IMR-90 (cell line): ENCODE data around the gene SOX21. TPM values are rescaled to one million over a fixed set of nuclear protein-coding genes. Genes with fewer than 3 reads are reported as not detected.

ENCODE experiments used
- ATAC-seq: fragments of 200-7000 bp; cut with Tn5 transposase; 2 replicates; pipeline ENCODE4 v1.9.1; 2020; ENCODE audit warnings: low read depth, mild to moderate bottlenecking, moderate library complexity
- BruUV-seq: library from RNA; stranded (reverse); fragments of 400-500 nt; replicated peaks from 2 replicates; lab custom pipeline; 2021; lab: Mats Ljungman, UMichigan
- CTCF ChIA-PET: fragments of 300-600 bp; formaldehyde crosslinking; extraction: SDS; loops from one replicate; lab custom pipeline; 2021; ENCODE audit warnings: antibody characterized with exemption; lab: Yijun Ruan, JAX
- POLR2A ChIA-PET: fragments of 300-600 bp; sonication (Branson Sonifier 250); formaldehyde crosslinking; loops from one replicate; lab custom pipeline; 2022; ENCODE audit warnings: antibody characterized with exemption; ENCODE audit not compliant: unreplicated experiment; lab: Charles Lee
- DNase-seq: peaks from one replicate; pipeline ENCODE4 v3.0.0; 2013
- H2AFZ ChIP-seq: replicated peaks from 2 replicates; pipeline ENCODE3; 2013; ENCODE audit warnings: low read length, mild to moderate bottlenecking; ENCODE audit not compliant: poor library complexity
- H2AK5ac ChIP-seq: 2 replicates; pipeline ENCODE4 v1.6.1; 2013; ENCODE audit warnings: low read depth, low read length, inconsistent platforms
- H2AK9ac ChIP-seq: replicated peaks from 2 replicates; pipeline ENCODE3; 2013; ENCODE audit warnings: mild to moderate bottlenecking, low read depth, low read length, moderate library complexity; ENCODE audit not compliant: poor library complexity
- H2BK120ac ChIP-seq: 2 replicates; pipeline ENCODE4 v1.6.1; 2013; ENCODE audit warnings: low read depth, low read length, inconsistent platforms
- H2BK15ac ChIP-seq: 3 replicates; pipeline ENCODE4 v1.6.1; 2013; ENCODE audit warnings: low read depth, low read length, inconsistent platforms
- H2BK20ac ChIP-seq: 2 replicates; pipeline ENCODE4 v1.6.1; 2013; ENCODE audit warnings: low read depth, mild to moderate bottlenecking, inconsistent platforms, low read length, moderate library complexity
- H2BK5ac ChIP-seq: 2 replicates; pipeline ENCODE4 v1.6.1; 2013; ENCODE audit warnings: mild to moderate bottlenecking, low read depth, low read length, inconsistent platforms; ENCODE audit not compliant: poor library complexity, severe bottlenecking
- H3K14ac ChIP-seq: replicated peaks from 2 replicates; pipeline ENCODE4 v1.6.1; 2013; ENCODE audit warnings: low read depth, low read length, inconsistent platforms
- H3K18ac ChIP-seq: 2 replicates; pipeline ENCODE4 v1.6.1; 2013; ENCODE audit warnings: low read depth, low read length, control low read depth
- H3K23ac ChIP-seq: 2 replicates; pipeline ENCODE4 v1.6.1; 2013; ENCODE audit warnings: low read depth, low read length, inconsistent platforms
- H3K27ac ChIP-seq: 2 replicates; pipeline ENCODE4 v1.5.1; 2013; ENCODE audit warnings: mild to moderate bottlenecking, control low read depth, low read length; ENCODE audit not compliant: insufficient read depth
- H3K27me3 ChIP-seq: 2 replicates; pipeline ENCODE4 v1.6.1; 2013; ENCODE audit warnings: low read length; ENCODE audit not compliant: control insufficient read depth, insufficient read depth
- H3K36me3 ChIP-seq: 2 replicates; pipeline ENCODE4 v1.6.1; 2013; ENCODE audit warnings: low read length, mixed read lengths; ENCODE audit not compliant: control insufficient read depth, insufficient read depth
- H3K4ac ChIP-seq: 2 replicates; pipeline ENCODE4 v1.6.1; 2013; ENCODE audit warnings: low read depth, low read length, inconsistent platforms
- H3K4me1 ChIP-seq: 2 replicates; pipeline ENCODE4 v1.6.1; 2013; ENCODE audit warnings: low read length, mixed read lengths; ENCODE audit not compliant: control insufficient read depth, insufficient read depth
- H3K4me2 ChIP-seq: 2 replicates; pipeline ENCODE4 v1.6.1; 2013; ENCODE audit warnings: low read depth, mild to moderate bottlenecking, control low read depth, low read length, moderate library complexity
- H3K4me3 ChIP-seq: 2 replicates; pipeline ENCODE4 v1.5.1; 2013; ENCODE audit warnings: low read depth, mild to moderate bottlenecking, control low read depth, low read length, moderate library complexity; ENCODE audit not compliant: insufficient read depth
- H3K56ac ChIP-seq: 2 replicates; pipeline ENCODE4 v1.6.1; 2013; ENCODE audit warnings: low read length, inconsistent platforms; ENCODE audit not compliant: insufficient read depth; ENCODE audit errors: extremely low read depth
- H3K79me1 ChIP-seq, 2 experiments: 2 replicates each; pipeline ENCODE4 v1.6.1; 2013; ENCODE audit warnings: low read length in 2 of 2, inconsistent platforms in 1 of 2, low read depth in 1 of 2
- H3K9ac ChIP-seq: 2 replicates; pipeline ENCODE4 v1.6.1; 2013; ENCODE audit warnings: low read depth, low read length, control low read depth
- H3K9me1 ChIP-seq: 2 replicates; pipeline ENCODE4 v1.6.1; 2013; ENCODE audit warnings: low read length, inconsistent platforms; ENCODE audit not compliant: insufficient read depth
- H3K9me3 ChIP-seq: 2 replicates; pipeline ENCODE4 v1.6.1; 2013; ENCODE audit warnings: low read length; ENCODE audit not compliant: control insufficient read depth, insufficient read depth
- H4K20me1 ChIP-seq: 2 replicates; pipeline ENCODE4 v1.6.1; 2013; ENCODE audit warnings: low read length, inconsistent platforms; ENCODE audit not compliant: insufficient read depth
- H4K5ac ChIP-seq: 2 replicates; pipeline ENCODE4 v1.6.1; 2013; ENCODE audit warnings: mild to moderate bottlenecking, low read depth, low read length, control low read depth
- H4K8ac ChIP-seq, 2 experiments: 2 replicates each; pipeline ENCODE4 v1.6.1; 2013; ENCODE audit warnings: low read depth in 2 of 2, low read length in 2 of 2, control low read depth in 1 of 2, inconsistent platforms in 1 of 2
- H4K91ac ChIP-seq: 2 replicates; pipeline ENCODE4 v1.6.1; 2013; ENCODE audit warnings: low read depth, low read length, inconsistent platforms; ENCODE audit not compliant: insufficient read depth
- BHLHE40 ChIP-seq: fragments of 150-350 bp; IDR thresholded peaks from 2 replicates; pipeline ENCODE4 v1.6.1; 2016; ENCODE audit warnings: mild to moderate bottlenecking, low read depth, low read length
- CEBPB ChIP-seq: IDR thresholded peaks from 2 replicates; pipeline ENCODE4 v1.6.1; 2012; ENCODE audit warnings: low read depth, low read length, improper control_type of control experiment
- CHD1 ChIP-seq: IDR thresholded peaks from 2 replicates; pipeline ENCODE4 v1.6.1; 2012; ENCODE audit warnings: low read depth, low read length, improper control_type of control experiment
- CTCF ChIP-seq: conservative IDR thresholded peaks from 2 replicates; pipeline ENCODE4 v1.5.1; 2012; ENCODE audit warnings: mild to moderate bottlenecking, low read depth, low read length, improper control_type of control experiment
- ELK1 ChIP-seq: fragments of 150-350 bp; IDR thresholded peaks from 2 replicates; pipeline ENCODE4 v1.6.1; 2016; ENCODE audit warnings: low read depth, mild to moderate bottlenecking, low read length, moderate library complexity, borderline replicate concordance
- FOS ChIP-seq: fragments of 150-350 bp; IDR thresholded peaks from 2 replicates; pipeline ENCODE4 v1.6.1; 2016; ENCODE audit warnings: low read depth, low read length
- MAFK ChIP-seq: IDR thresholded peaks from 2 replicates; pipeline ENCODE4 v1.6.1; 2012; ENCODE audit warnings: low read depth, low read length, improper control_type of control experiment
- MAZ ChIP-seq: IDR thresholded peaks from 2 replicates; pipeline ENCODE4 v1.6.1; 2012; ENCODE audit warnings: low read depth, mild to moderate bottlenecking, low read length, improper control_type of control experiment, moderate library complexity, borderline replicate concordance
- MXI1 ChIP-seq: IDR thresholded peaks from 2 replicates; pipeline ENCODE4 v1.6.1; 2012; ENCODE audit warnings: low read depth, mild to moderate bottlenecking, low read length, moderate library complexity, borderline replicate concordance
- NFE2L2 ChIP-seq: fragments of 150-350 bp; IDR thresholded peaks from 2 replicates; pipeline ENCODE4 v1.6.1; 2016; ENCODE audit warnings: low read depth, mild to moderate bottlenecking, low read length
- POLR2A ChIP-seq: IDR thresholded peaks from 2 replicates; pipeline ENCODE4 v1.6.1; 2012; ENCODE audit warnings: mild to moderate bottlenecking, low read depth, low read length
- RAD21 ChIP-seq: IDR thresholded peaks from 2 replicates; pipeline ENCODE4 v1.6.1; 2012; ENCODE audit warnings: low read length, improper control_type of control experiment
- RCOR1 ChIP-seq: IDR thresholded peaks from 2 replicates; pipeline ENCODE4 v1.6.1; 2012; ENCODE audit warnings: mild to moderate bottlenecking, low read length, improper control_type of control experiment; ENCODE audit not compliant: insufficient replicate concordance
- RFX5 ChIP-seq: IDR thresholded peaks from 2 replicates; pipeline ENCODE4 v1.8.0; 2012; ENCODE audit warnings: low read depth, mild to moderate bottlenecking, low read length, moderate library complexity
- SMC3 ChIP-seq: fragments of 150-350 bp; IDR thresholded peaks from 2 replicates; pipeline ENCODE4 v1.6.1; 2016; ENCODE audit warnings: low read depth, mild to moderate bottlenecking, antibody characterized with exemption, low read length, moderate library complexity
- USF2 ChIP-seq: fragments of 150-350 bp; IDR thresholded peaks from 2 replicates; pipeline ENCODE4 v1.6.1; 2017; ENCODE audit warnings: mild to moderate bottlenecking, antibody characterized with exemption, low read length, low read depth
- WGBS, 2 experiments: methylation state at CpG; one replicate each; pipeline versions ENCODE4 v1.1.5 to v1.1.7; 2013; ENCODE audit warnings: missing lambda C conversion rate in 2 of 2; ENCODE audit not compliant: insufficient read length in 1 of 2; ENCODE audit errors: extremely low coverage in 2 of 2; 5-methylcytosine and 5-hydroxymethylcytosine counted together
- dilution Hi-C: fragments of 300-500 bp; cut with HindIII; formaldehyde crosslinking; loops from one replicate; pipeline ENCODE4 v1.14.3; 2018; ENCODE audit warnings: low sequenced_read_pairs; ENCODE audit not compliant: unreplicated experiment
- in situ Hi-C: fragments of 300-500 bp; cut with MboI; formaldehyde crosslinking; loops from 3 replicates; pipeline ENCODE4 v1.14.3; 2019; ENCODE audit warnings: low sequenced_read_pairs, inconsistent platforms, mixed read lengths
- intact Hi-C: fragments of 100-400 bp; cut with micrococcal nuclease; formaldehyde crosslinking; loops from 2 replicates; pipeline ENCODE4 v1.10.0; 2022
- polyA plus RNA-seq, 3 experiments: library from polyadenylated mRNA; depleted of rRNA; stranded (reverse); fragments of >200 nt; gene quantifications; 2 replicates each; pipeline ENCODE4 v1.2.3, GENCODE V29; 2012; ENCODE audit warnings: low replicate concordance in 1 of 3
- total RNA-seq: library from RNA; depleted of rRNA; stranded (reverse); fragments of >200 nt; gene quantifications from 2 replicates; pipeline ENCODE4 v1.2.3, GENCODE V29; 2012

SOX21 gene
- total and polyA plus RNA-seq, 2 of the 4 experiments (the other 2 are of a cell fraction) = not detected

GRCh38 chr13:94717916-94718315 is 5.6 kb upstream of the SOX21 start:
- WGBS, 2 experiments = no CpG with 5 or more reads among the region's 4 CpGs

More at GRCh38 chr13:94717916-94718315, 5.6 kb upstream of the SOX21 start:
- Histone ChIP-seq H3K27me3 (peaks cover 36% of the 10 kb centered on the region), H4K20me1 (no peaks in the 10 kb centered on the region), H3K18ac (no peak overlapping the region), H3K4me2 (no peak overlapping the region), H3K56ac (no peak overlapping the region), H3K9me3 (no peaks in the 10 kb centered on the region), H3K9ac (no peak overlapping the region), H2BK5ac (no peak overlapping the region), H2BK15ac (no peak overlapping the region), H3K36me3 (no peaks in the 10 kb centered on the region), H3K27ac (no peak overlapping the region), H3K4me1 (no peaks in the 10 kb centered on the region), H3K23ac (no peak overlapping the region), H2BK120ac (no peak overlapping the region), H3K79me1 (no peaks in the 10 kb centered on the region), H3K14ac (no peak overlapping the region), H4K8ac (no peak overlapping the region), H3K4ac (no peak overlapping the region), H2AFZ (no peak overlapping the region), H3K9me1 (no peaks in the 10 kb centered on the region), H4K91ac (no peak overlapping the region), H2AK5ac (no peak overlapping the region), H2AK9ac (no peak overlapping the region), H2BK20ac (no peak overlapping the region), H4K5ac (no peak overlapping the region), H3K4me3 (no peak overlapping the region)
- CTCF ChIA-PET = no interaction called here
- no TSS peak for BruUV-seq
- ATAC-seq (no peak), DNase-seq (no peak)
- POLR2A ChIA-PET = no interaction called here
- intact Hi-C loops = loop anchor here (10.0 kb wide), 1 partner anchor 687 kb away; no protein-coding TSS in a partner anchor
- TF ChIP-seq SMC3 (no peak), MAFK (no peak), ELK1 (no peak), NFE2L2 (no peak), FOS (no peak), POLR2A (no peak), MXI1 (no peak), BHLHE40 (no peak), USF2 (no peak), RFX5 (no peak), CTCF (no peak), MAZ (no peak), CHD1 (no peak), RCOR1 (no peak), RAD21 (no peak), CEBPB (no peak)
- in situ Hi-C loops = no loop called here
- dilution Hi-C loops = no loop called here
